Activated naive CD4-positive, alpha-beta T cell treated with anti-CD3 and anti-CD28 coated beads for 36 hours (primary cell): Measurements from ENCODE around the gene EEFSEC. TPM values are rescaled to one million over a fixed set of nuclear protein-coding genes. Genes with fewer than 3 reads are reported as not detected.

ENCODE experiments used
- CTCF ChIA-PET: fragments of 350-600 bp; sonication (Branson Sonifier 250); formaldehyde crosslinking; loops from one replicate; lab custom pipeline; 2021; ENCODE audit warnings: antibody characterized with exemption; lab: Charles Lee
- DNase-seq: peaks from one replicate; pipeline ENCODE4 v3.0.0-alpha.2; 2020
- H3K27ac Mint-ChIP-seq: one replicate; pipeline ENCODE4 v1.8.0; 2021; ENCODE audit warnings: mild to moderate bottlenecking, mixed read lengths
- H3K27me3 Mint-ChIP-seq: one replicate; pipeline ENCODE4 v1.8.0; 2021; ENCODE audit warnings: low read depth, mixed read lengths
- H3K36me3 Mint-ChIP-seq: one replicate; pipeline ENCODE4 v1.8.0; 2021; ENCODE audit warnings: low read depth, mixed read lengths
- H3K4me1 Mint-ChIP-seq: one replicate; pipeline ENCODE4 v1.8.0; 2021; ENCODE audit warnings: low read depth, mixed read lengths
- H3K4me3 Mint-ChIP-seq: one replicate; pipeline ENCODE4 v1.8.0; 2021; ENCODE audit warnings: mild to moderate bottlenecking, moderate library complexity, mixed read lengths
- H3K9me3 Mint-ChIP-seq: one replicate; pipeline ENCODE4 v1.8.0; 2021; ENCODE audit warnings: mixed read lengths
- intact Hi-C: fragments of 100-400 bp; cut with micrococcal nuclease; formaldehyde crosslinking; loops from one replicate; pipeline ENCODE4 v1.15.1; 2023
- total RNA-seq, 2 experiments: library from RNA; stranded (reverse); gene quantifications; one replicate each; pipeline ENCODE4 v1.2.3, GENCODE V29; 2021

Gene EEFSEC
- total RNA-seq, 2 experiments from 2014 or later: 11.0 to 11.6 TPM

- H3K9me3 Mint-ChIP-seq: no peaks in the 10 kb centered on the region
- peaks cover 8% of the 10 kb centered on the region for H3K4me1 Mint-ChIP-seq
- no peak overlapping the region for H3K27ac Mint-ChIP-seq
- no peaks in the 10 kb centered on the region for H3K27me3 Mint-ChIP-seq
- H3K36me3 Mint-ChIP-seq: peaks cover 4% of the 10 kb centered on the region
- H3K4me3 Mint-ChIP-seq: no peak overlapping the region
- CTCF ChIA-PET: no interaction called here
- intact Hi-C loops: no loop called here
- DNase-seq: no peak
Observed at GRCh38 chr3:128282380-128283196, 129.3 kb downstream of the EEFSEC start.

- H3K27ac Mint-ChIP-seq: no peak overlapping the region
- intact Hi-C loops: no loop called here
- no peak for DNase-seq
- peaks cover 7% of the 10 kb centered on the region for H3K36me3 Mint-ChIP-seq
- peaks cover 8% of the 10 kb centered on the region for H3K4me1 Mint-ChIP-seq
- no peak overlapping the region for H3K4me3 Mint-ChIP-seq
- no peaks in the 10 kb centered on the region for H3K9me3 Mint-ChIP-seq
- CTCF ChIA-PET: no interaction called here
- no peaks in the 10 kb centered on the region for H3K27me3 Mint-ChIP-seq
Observed at GRCh38 chr3:128283421-128283820, 130.1 kb downstream of the EEFSEC start.

- H3K9me3 Mint-ChIP-seq: peaks cover 7% of the 10 kb centered on the region
- intact Hi-C loops: no loop called here
- no peaks in the 10 kb centered on the region for H3K27me3 Mint-ChIP-seq
- H3K4me1 Mint-ChIP-seq: peaks cover 8% of the 10 kb centered on the region
- peaks cover 18% of the 10 kb centered on the region for H3K36me3 Mint-ChIP-seq
- no peak overlapping the region for H3K4me3 Mint-ChIP-seq
- H3K27ac Mint-ChIP-seq: no peak overlapping the region
- CTCF ChIA-PET: interaction anchor here (0.6 kb wide), 1 partner anchor 590 kb away, joined by 3 read pairs; no protein-coding TSS in a partner anchor
- DNase-seq: no peak
Observed at GRCh38 chr3:128285042-128285966, 132.0 kb downstream of the EEFSEC start.

GRCh38 chr3:128285967-128286321 lies 132.7 kb downstream of the EEFSEC start:
- Mint-ChIP-seq H3K4me3 (no peak overlapping the region), H3K9me3 (peaks cover 11% of the 10 kb centered on the region)
- CTCF ChIA-PET: no interaction called here

GRCh38 chr3:128286691-128287090 lies 133.4 kb downstream of the EEFSEC start:
- Mint-ChIP-seq H3K4me3 (no peak overlapping the region), H3K27ac (no peak overlapping the region), H3K9me3 (peaks cover 11% of the 10 kb centered on the region)

More at GRCh38 chr3:128285967-128286321, 132.7 kb downstream of the EEFSEC start:
- Mint-ChIP-seq H3K4me1 (peaks cover 8% of the 10 kb centered on the region), H3K27ac (no peak overlapping the region), H3K36me3 (peaks cover 21% of the 10 kb centered on the region), H3K27me3 (no peaks in the 10 kb centered on the region)
- intact Hi-C loops: no loop called here
- DNase-seq: no peak

GRCh38 chr3:128287216-128287615 lies 133.9 kb downstream of the EEFSEC start:
- Mint-ChIP-seq H3K4me1 (peaks cover 13% of the 10 kb centered on the region), H3K27ac (no peak overlapping the region), H3K27me3 (no peaks in the 10 kb centered on the region), H3K9me3 (peaks cover 11% of the 10 kb centered on the region), H3K36me3 (peaks cover 24% of the 10 kb centered on the region), H3K4me3 (no peak overlapping the region)
- no peak for DNase-seq
- CTCF ChIA-PET: no interaction called here
- intact Hi-C loops: no loop called here

More at GRCh38 chr3:128286691-128287090, 133.4 kb downstream of the EEFSEC start:
- CTCF ChIA-PET: no interaction called here
- intact Hi-C loops: no loop called here
- peaks cover 24% of the 10 kb centered on the region for H3K36me3 Mint-ChIP-seq
- no peaks in the 10 kb centered on the region for H3K27me3 Mint-ChIP-seq
- H3K4me1 Mint-ChIP-seq: peaks cover 13% of the 10 kb centered on the region
- no peak for DNase-seq

GRCh38 chr3:128289534-128289933 lies 136.3 kb downstream of the EEFSEC start:
- H3K36me3 Mint-ChIP-seq: peaks cover 25% of the 10 kb centered on the region
- H3K4me1 Mint-ChIP-seq: peaks cover 28% of the 10 kb centered on the region
- no peak overlapping the region for H3K27ac Mint-ChIP-seq
- intact Hi-C loops: no loop called here
- no peak for DNase-seq
- no peak overlapping the region for H3K4me3 Mint-ChIP-seq
- CTCF ChIA-PET: no interaction called here
- no peaks in the 10 kb centered on the region for H3K27me3 Mint-ChIP-seq
- H3K9me3 Mint-ChIP-seq: peaks cover 11% of the 10 kb centered on the region

- no peak overlapping the region for H3K27ac Mint-ChIP-seq
- DNase-seq: no peak
- CTCF ChIA-PET: no interaction called here
- intact Hi-C loops: no loop called here
- H3K4me3 Mint-ChIP-seq: no peak overlapping the region
- peaks cover 26% of the 10 kb centered on the region for H3K36me3 Mint-ChIP-seq
- H3K4me1 Mint-ChIP-seq: peaks cover 36% of the 10 kb centered on the region
- H3K9me3 Mint-ChIP-seq: peaks cover 11% of the 10 kb centered on the region
- H3K27me3 Mint-ChIP-seq: no peaks in the 10 kb centered on the region
Observed at GRCh38 chr3:128290484-128290883, 137.2 kb downstream of the EEFSEC start.

GRCh38 chr3:128293930-128294329 lies 140.6 kb downstream of the EEFSEC start:
- CTCF ChIA-PET: no interaction called here
- H3K9me3 Mint-ChIP-seq: peaks cover 15% of the 10 kb centered on the region
- no peak overlapping the region for H3K4me3 Mint-ChIP-seq
- peak overlapping the region; percentile 94 for H3K27ac Mint-ChIP-seq
- H3K4me1 Mint-ChIP-seq: peaks cover 48% of the 10 kb centered on the region
- no peak for DNase-seq
- H3K27me3 Mint-ChIP-seq: no peaks in the 10 kb centered on the region
- peaks cover 21% of the 10 kb centered on the region for H3K36me3 Mint-ChIP-seq
- intact Hi-C loops: loop anchor here (2.0 kb wide), 1 partner anchor 23 kb away; no protein-coding TSS in a partner anchor

GRCh38 chr3:128294999-128295468 lies 141.8 kb downstream of the EEFSEC start:
- Mint-ChIP-seq H3K27me3 (no peaks in the 10 kb centered on the region), H3K4me3 (no peak overlapping the region), H3K9me3 (peaks cover 10% of the 10 kb centered on the region), H3K27ac (peak overlapping the region; percentile 94), H3K4me1 (peaks cover 48% of the 10 kb centered on the region), H3K36me3 (peaks cover 11% of the 10 kb centered on the region)
- DNase-seq: peak; percentile 21
- intact Hi-C loops: loop anchor here (1.0 to 5.0 kb wide), 3 partner anchors 22 to 142 kb away; partner anchors contain the start of gene EEFSEC
- CTCF ChIA-PET: no interaction called here

- peak overlapping the region; percentile 94 for H3K27ac Mint-ChIP-seq
- DNase-seq: no peak
- intact Hi-C loops: loop anchor here (5.0 kb wide), 1 partner anchor 54 kb away; no protein-coding TSS in a partner anchor
- CTCF ChIA-PET: interaction anchor here (0.5 to 1.5 kb wide), 6 partner anchors 8 to 526 kb away, joined by 3 to 4 read pairs (median 3); no protein-coding TSS in a partner anchor
- H3K27me3 Mint-ChIP-seq: no peaks in the 10 kb centered on the region
- H3K4me1 Mint-ChIP-seq: peaks cover 48% of the 10 kb centered on the region
- peaks cover 3% of the 10 kb centered on the region for H3K36me3 Mint-ChIP-seq
- H3K9me3 Mint-ChIP-seq: peaks cover 4% of the 10 kb centered on the region
- H3K4me3 Mint-ChIP-seq: no peak overlapping the region
Observed at GRCh38 chr3:128296469-128297251, 143.4 kb downstream of the EEFSEC start.
